Endodermal cell (in vitro differentiated cells): Measurements from ENCODE around the gene SLC1A7. TPM values are rescaled to one million over a fixed set of nuclear protein-coding genes. Genes with fewer than 3 reads are reported as not detected.

Source experiments
- DNase-seq: peaks from one replicate; pipeline ENCODE4 v3.0.0-alpha.2; 2017
- H3K27ac ChIP-seq: 2 replicates; pipeline ENCODE4 v1.5.1; 2013; ENCODE audit warnings: mild to moderate bottlenecking, low read depth, low read length, moderate library complexity
- H3K27me3 ChIP-seq: 2 replicates; pipeline ENCODE4 v1.6.1; 2013; ENCODE audit warnings: mild to moderate bottlenecking, low read length, moderate library complexity; ENCODE audit not compliant: insufficient read depth, control insufficient read depth, poor library complexity, severe bottlenecking
- H3K36me3 ChIP-seq: 2 replicates; pipeline ENCODE4 v1.7.0; 2013; ENCODE audit warnings: mild to moderate bottlenecking, low read length, moderate library complexity; ENCODE audit not compliant: control insufficient read depth, insufficient read depth
- H3K4me1 ChIP-seq: one replicate; pipeline ENCODE4 v1.7.0; 2013; ENCODE audit warnings: low read length; ENCODE audit not compliant: control insufficient read depth, insufficient read depth
- H3K4me3 ChIP-seq: 2 replicates; pipeline ENCODE4 v1.5.1; 2013; ENCODE audit warnings: mild to moderate bottlenecking, low read length, moderate library complexity
- H3K9ac ChIP-seq: 2 replicates; pipeline ENCODE4 v1.6.1; 2013; ENCODE audit warnings: mild to moderate bottlenecking, low read length, moderate library complexity; ENCODE audit not compliant: poor library complexity, severe bottlenecking; ENCODE audit errors: extremely low read depth
- H3K9me3 ChIP-seq: 2 replicates; pipeline ENCODE4 v1.6.1; 2013; ENCODE audit warnings: mild to moderate bottlenecking, low read length, moderate library complexity; ENCODE audit not compliant: control insufficient read depth
- H3K27ac Mint-ChIP-seq: 2 replicates; pipeline ENCODE4 v1.8.0; 2020; ENCODE audit warnings: mixed read lengths
- H3K27me3 Mint-ChIP-seq: 2 replicates; pipeline ENCODE4 v1.8.0; 2021; ENCODE audit warnings: mild to moderate bottlenecking, mixed read lengths; ENCODE audit not compliant: insufficient read depth
- H3K36me3 Mint-ChIP-seq: 2 replicates; pipeline ENCODE4 v1.8.0; 2020; ENCODE audit warnings: low read depth, mixed read lengths
- H3K4me1 Mint-ChIP-seq: 2 replicates; pipeline ENCODE4 v1.8.0; 2020; ENCODE audit warnings: mixed read lengths
- H3K4me3 Mint-ChIP-seq: 2 replicates; pipeline ENCODE4 v1.8.0; 2020; ENCODE audit warnings: mild to moderate bottlenecking, moderate library complexity, mixed read lengths
- H3K9me3 Mint-ChIP-seq: 2 replicates; pipeline ENCODE4 v1.8.0; 2020; ENCODE audit warnings: mild to moderate bottlenecking, mixed read lengths
- WGBS, 2 experiments: methylation state at CpG; one replicate each; pipeline versions ENCODE4 v1.1.5 to v1.1.7; 2013; ENCODE audit warnings: missing lambda C conversion rate in 2 of 2, mixed read lengths in 1 of 2; ENCODE audit not compliant: insufficient coverage in 1 of 2, insufficient read length in 1 of 2; 5-methylcytosine and 5-hydroxymethylcytosine counted together
- total RNA-seq, 2 donors: library from RNA; stranded (reverse); fragmentation: NEBNext Ultra II Directional in 1 of 2; extraction: Animal tissue kit (Norgen Biotek cat#: 25700) in 1 of 2; gene quantifications; 2 replicates in 1 of 2; 3 replicates in 1 of 2; pipeline ENCODE4 v1.2.1, GENCODE V29; 2021
- TF ChIP-seq, protein P1 (sequence below): fragments of 200-600 bp; sonication (generic); conservative IDR thresholded peaks from 2 replicates; pipeline ENCODE4 v1.5.0; 2021; ENCODE audit warnings: antibody characterized with exemption, mild to moderate bottlenecking

SLC1A7 gene
- total RNA-seq, 2 donors from 2014 or later: 1.7 to 2.3 TPM

DNA sequence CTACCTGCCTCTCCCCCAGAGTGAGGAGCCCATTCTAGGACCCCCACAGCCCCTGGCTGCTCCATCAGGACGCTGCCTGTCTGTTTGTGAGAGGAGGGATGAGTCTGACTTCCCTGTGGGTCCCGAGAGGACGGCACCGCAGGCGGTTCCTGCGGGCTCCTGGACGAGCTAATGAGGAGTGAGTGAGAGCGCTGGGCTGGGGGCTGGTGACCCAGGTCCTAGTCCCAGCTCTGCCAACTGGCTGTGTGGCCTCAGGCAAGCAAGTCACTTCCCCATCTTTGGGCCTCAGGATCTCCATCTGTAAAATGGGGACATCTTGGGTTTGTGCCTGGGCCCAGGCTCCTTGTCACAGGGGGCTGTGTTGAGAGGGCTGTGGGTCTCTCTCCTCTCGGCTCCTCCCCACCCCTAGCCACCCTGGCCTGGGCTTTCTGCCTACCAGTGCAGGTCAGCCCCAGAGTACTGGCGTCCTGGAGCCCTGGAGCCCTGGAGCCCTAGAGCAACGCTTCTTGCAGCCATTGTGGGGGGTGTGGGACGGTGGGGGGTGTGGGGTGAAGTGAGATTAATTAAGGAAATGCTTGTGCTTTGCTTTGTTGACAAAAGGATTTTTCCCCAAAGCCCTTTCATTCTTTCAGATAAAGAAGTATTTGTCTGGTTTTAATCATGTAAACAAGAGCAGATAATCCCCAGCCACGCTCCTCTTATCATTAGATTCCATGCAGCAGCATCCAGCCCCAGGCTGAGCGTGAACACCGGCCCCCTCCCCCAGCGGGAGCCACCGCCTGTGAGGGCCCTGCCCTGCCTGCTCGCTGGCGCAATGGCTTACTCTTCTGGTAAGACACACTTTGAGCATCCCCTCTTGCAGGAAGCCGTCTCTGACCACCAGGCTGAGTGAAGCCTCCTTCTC lies 26.8 kb downstream of the SLC1A7 start:
- Histone ChIP-seq H3K27me3 (peaks cover 85% of the 10 kb centered on the region), H3K27ac (no peak overlapping the region), H3K36me3 (no peaks in the 10 kb centered on the region), H3K4me3 (no peak overlapping the region), H3K9me3 (peaks cover 11% of the 10 kb centered on the region), H3K4me1 (peaks cover 20% of the 10 kb centered on the region), H3K9ac (no peak overlapping the region)
- Mint-ChIP-seq H3K27me3 (peaks cover 93% of the 10 kb centered on the region), H3K4me3 (no peak overlapping the region), H3K9me3 (peaks cover 3% of the 10 kb centered on the region), H3K4me1 (peaks cover 51% of the 10 kb centered on the region), H3K36me3 (no peaks in the 10 kb centered on the region), H3K27ac (peak overlapping the region; percentile 64)
- DNase-seq: peak; percentile 91
- 40 to 57% methylated on average over 1 to 19 of the region's 20 CpGs for WGBS, 2 experiments
- TF ChIP-seq, protein P1, sequence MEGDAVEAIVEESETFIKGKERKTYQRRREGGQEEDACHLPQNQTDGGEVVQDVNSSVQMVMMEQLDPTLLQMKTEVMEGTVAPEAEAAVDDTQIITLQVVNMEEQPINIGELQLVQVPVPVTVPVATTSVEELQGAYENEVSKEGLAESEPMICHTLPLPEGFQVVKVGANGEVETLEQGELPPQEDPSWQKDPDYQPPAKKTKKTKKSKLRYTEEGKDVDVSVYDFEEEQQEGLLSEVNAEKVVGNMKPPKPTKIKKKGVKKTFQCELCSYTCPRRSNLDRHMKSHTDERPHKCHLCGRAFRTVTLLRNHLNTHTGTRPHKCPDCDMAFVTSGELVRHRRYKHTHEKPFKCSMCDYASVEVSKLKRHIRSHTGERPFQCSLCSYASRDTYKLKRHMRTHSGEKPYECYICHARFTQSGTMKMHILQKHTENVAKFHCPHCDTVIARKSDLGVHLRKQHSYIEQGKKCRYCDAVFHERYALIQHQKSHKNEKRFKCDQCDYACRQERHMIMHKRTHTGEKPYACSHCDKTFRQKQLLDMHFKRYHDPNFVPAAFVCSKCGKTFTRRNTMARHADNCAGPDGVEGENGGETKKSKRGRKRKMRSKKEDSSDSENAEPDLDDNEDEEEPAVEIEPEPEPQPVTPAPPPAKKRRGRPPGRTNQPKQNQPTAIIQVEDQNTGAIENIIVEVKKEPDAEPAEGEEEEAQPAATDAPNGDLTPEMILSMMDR: no peak

DNA sequence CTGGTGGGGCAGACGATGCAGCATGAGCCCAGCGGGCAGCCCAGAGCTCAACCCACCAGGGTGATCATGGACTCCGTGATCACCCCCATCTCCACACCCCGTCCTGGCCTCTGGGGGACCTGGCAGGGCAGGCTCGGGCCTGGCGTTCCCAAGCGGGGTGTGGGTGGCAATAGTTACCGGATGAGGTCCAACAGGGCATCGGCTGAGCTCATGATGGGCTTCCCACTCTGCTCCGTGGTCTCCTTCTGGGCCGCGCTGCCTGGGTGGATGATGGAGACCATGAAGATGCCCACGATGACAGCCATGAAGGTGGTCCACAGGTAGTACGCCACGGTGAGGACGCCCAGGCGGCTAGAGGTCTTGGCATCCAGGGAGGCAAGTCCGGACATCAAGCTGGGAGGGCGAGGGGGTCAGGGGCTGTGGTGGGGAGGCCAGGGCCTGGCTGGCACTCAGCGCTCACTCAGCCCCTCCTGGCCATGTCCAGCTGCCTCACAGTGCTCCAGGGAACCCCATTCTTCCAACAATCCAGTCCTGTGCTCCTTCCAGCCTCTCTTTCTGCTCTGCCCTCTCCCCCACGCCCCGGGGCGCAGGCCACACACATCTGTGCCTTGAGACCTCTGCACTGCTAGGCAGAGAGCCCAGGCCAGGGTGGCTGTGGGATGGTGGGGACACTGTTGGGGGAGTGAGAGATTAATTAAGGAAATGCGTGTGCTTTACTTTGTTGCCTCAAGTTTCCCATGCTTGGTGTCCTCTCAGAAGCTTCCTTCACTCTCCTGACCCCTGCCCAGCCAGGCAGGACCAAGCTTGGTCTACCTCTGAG lies 27.6 kb downstream of the SLC1A7 start:
- TF ChIP-seq, protein P1: no peak
- Mint-ChIP-seq H3K27ac (no peak overlapping the region), H3K4me1 (peaks cover 51% of the 10 kb centered on the region), H3K9me3 (peaks cover 3% of the 10 kb centered on the region), H3K27me3 (peaks cover 93% of the 10 kb centered on the region), H3K36me3 (no peaks in the 10 kb centered on the region), H3K4me3 (no peak overlapping the region)
- Histone ChIP-seq H3K36me3 (no peaks in the 10 kb centered on the region), H3K4me3 (no peak overlapping the region), H3K27ac (no peak overlapping the region), H3K9me3 (peaks cover 11% of the 10 kb centered on the region), H3K9ac (no peak overlapping the region), H3K4me1 (peaks cover 16% of the 10 kb centered on the region), H3K27me3 (peaks cover 91% of the 10 kb centered on the region)
- DNase-seq: no peak
- 92% methylated on average over 13 to 24 of the region's 24 CpGs for WGBS, 2 experiments

DNA sequence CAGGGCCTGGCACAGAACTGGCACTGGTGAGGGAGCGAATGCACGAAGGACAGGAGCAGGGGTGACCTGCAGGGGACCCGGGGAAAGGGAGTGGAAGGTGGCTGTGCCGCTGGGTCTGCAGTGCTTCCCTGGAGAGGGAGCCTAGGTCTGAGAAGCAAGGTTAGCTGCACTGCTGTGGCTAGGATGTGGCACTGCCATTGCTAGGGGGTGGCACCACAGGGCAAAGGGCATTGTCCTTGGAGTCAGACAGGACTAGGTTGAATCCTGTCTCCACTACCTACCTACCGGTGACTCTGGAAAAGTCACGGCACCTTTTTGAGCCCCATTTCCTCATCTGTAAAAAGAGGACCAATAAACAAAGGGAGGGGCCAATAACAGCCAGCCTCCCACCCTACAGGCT lies 28.3 kb downstream of the SLC1A7 start:
- no peak overlapping the region for H3K9ac ChIP-seq
- peaks cover 11% of the 10 kb centered on the region for H3K9me3 ChIP-seq
- WGBS, 2 experiments: 94 to 100% methylated on average over 1 to 6 of the region's 6 CpGs
- peaks cover 92% of the 10 kb centered on the region for H3K27me3 ChIP-seq
- TF ChIP-seq, protein P1: no peak
- Mint-ChIP-seq H3K4me3 (no peak overlapping the region), H3K9me3 (peaks cover 3% of the 10 kb centered on the region), H3K27ac (no peak overlapping the region), H3K4me1 (peaks cover 53% of the 10 kb centered on the region), H3K36me3 (no peaks in the 10 kb centered on the region), H3K27me3 (peaks cover 93% of the 10 kb centered on the region)
- DNase-seq: no peak
- peaks cover 22% of the 10 kb centered on the region for H3K4me1 ChIP-seq
- H3K36me3 ChIP-seq: no peaks in the 10 kb centered on the region
- H3K4me3 ChIP-seq: no peak overlapping the region
- H3K27ac ChIP-seq: no peak overlapping the region
